WTC11 (cell line): ENCODE results near the gene NR3C1. TPM values are rescaled to one million over a fixed set of nuclear protein-coding genes. Genes with fewer than 3 reads are reported as not detected.

Source experiments
- ATAC-seq: fragments of 200-7000 bp; cut with Tn5 transposase; 2 replicates; pipeline ENCODE4 v1.10.0; 2021; ENCODE audit warnings: mild to moderate bottlenecking, moderate library complexity
- CTCF ChIA-PET: fragments of 300-600 bp; sonication (Branson Sonifier 250); formaldehyde crosslinking; loops from one replicate; lab custom pipeline; 2021; ENCODE audit warnings: antibody characterized with exemption; lab: Charles Lee
- POLR2A ChIA-PET: fragments of 350-600 bp; sonication (Branson Sonifier 250); formaldehyde crosslinking; loops from one replicate; lab custom pipeline; 2021; ENCODE audit warnings: antibody characterized with exemption; lab: Charles Lee
- DNase-seq: peaks from one replicate; pipeline ENCODE4 v3.0.0; 2021; ENCODE audit warnings: low spot score
- H3K27ac Mint-ChIP-seq: 2 replicates; pipeline ENCODE4 v1.8.0; 2021; ENCODE audit warnings: mixed read lengths
- H3K27me3 Mint-ChIP-seq: 2 replicates; pipeline ENCODE4 v1.8.0; 2021; ENCODE audit warnings: low read depth, mild to moderate bottlenecking, moderate library complexity, mixed read lengths
- H3K36me3 Mint-ChIP-seq: 2 replicates; pipeline ENCODE4 v1.8.0; 2021; ENCODE audit warnings: mixed read lengths
- H3K4me1 Mint-ChIP-seq: 2 replicates; pipeline ENCODE4 v1.8.0; 2022; ENCODE audit warnings: mixed read lengths
- H3K4me3 Mint-ChIP-seq: 2 replicates; pipeline ENCODE4 v1.8.0; 2021; ENCODE audit warnings: mild to moderate bottlenecking, moderate library complexity, mixed read lengths
- H3K9me3 Mint-ChIP-seq: 2 replicates; pipeline ENCODE4 v1.8.0; 2021; ENCODE audit warnings: mixed read lengths
- AFF4 ChIP-seq: sonication (generic); formaldehyde crosslinking; IDR thresholded peaks from 2 replicates; pipeline ENCODE4 v1.8.1; 2023; ENCODE audit warnings: mild to moderate bottlenecking, missing genetic modification reagents, borderline replicate concordance
- ELF4 ChIP-seq: sonication (generic); formaldehyde crosslinking; IDR thresholded peaks from 2 replicates; pipeline ENCODE4 v1.8.1; 2022; ENCODE audit warnings: low read depth, mild to moderate bottlenecking, moderate library complexity, missing genetic modification reagents
- ERG ChIP-seq: fragments of 250-450 bp; sonication (Bioruptor Pico); IDR thresholded peaks from 2 replicates; pipeline ENCODE4 v1.8.0; 2021; ENCODE audit warnings: mild to moderate bottlenecking
- GRHL2 ChIP-seq: fragments of 250-450 bp; sonication (Bioruptor Pico); IDR thresholded peaks from 2 replicates; pipeline ENCODE4 v1.8.0; 2022; ENCODE audit warnings: mild to moderate bottlenecking, moderate library complexity; ENCODE audit not compliant: insufficient replicate concordance, severe bottlenecking
- JAZF1 ChIP-seq: fragments of 250-450 bp; sonication (Bioruptor Pico); IDR thresholded peaks from 2 replicates; pipeline ENCODE4 v1.9.0; 2021; ENCODE audit warnings: moderate library complexity, mild to moderate bottlenecking, inconsistent platforms
- MXD4 ChIP-seq: fragments of 250-450 bp; sonication (Bioruptor Pico); IDR thresholded peaks from 2 replicates; pipeline ENCODE4 v1.8.0; 2021; ENCODE audit warnings: mild to moderate bottlenecking, moderate library complexity, borderline replicate concordance
- MYBL2 ChIP-seq: sonication (generic); formaldehyde crosslinking; IDR thresholded peaks from 2 replicates; pipeline ENCODE4 v1.8.1; 2023; ENCODE audit warnings: mild to moderate bottlenecking, moderate library complexity, missing genetic modification reagents
- RELA ChIP-seq: sonication (generic); formaldehyde crosslinking; IDR thresholded peaks from 2 replicates; pipeline ENCODE4 v1.8.1; 2022; ENCODE audit warnings: missing genetic modification reagents, mild to moderate bottlenecking, borderline replicate concordance
- RORB ChIP-seq: fragments of 250-450 bp; sonication (Bioruptor Pico); IDR thresholded peaks from 2 replicates; pipeline ENCODE4 v1.9.0; 2021; ENCODE audit warnings: mild to moderate bottlenecking
- TP53 ChIP-seq: sonication (generic); formaldehyde crosslinking; IDR thresholded peaks from 2 replicates; pipeline ENCODE4 v1.8.1; 2023; ENCODE audit warnings: mild to moderate bottlenecking, missing genetic modification reagents
- ZNF232 ChIP-seq: sonication (generic); formaldehyde crosslinking; IDR thresholded peaks from 2 replicates; pipeline ENCODE4 v1.8.0; 2022; ENCODE audit warnings: mild to moderate bottlenecking, missing genetic modification reagents
- total RNA-seq: library from RNA; stranded (reverse); gene quantifications from 3 replicates; pipeline ENCODE4 v1.2.3, GENCODE V29; 2021
- TF ChIP-seq, protein P1 (sequence below): sonication (generic); formaldehyde crosslinking; IDR thresholded peaks from 2 replicates; pipeline ENCODE4 v1.8.0; 2022; ENCODE audit warnings: mild to moderate bottlenecking, missing genetic modification reagents
- TF ChIP-seq, protein P2 (sequence below): sonication (generic); formaldehyde crosslinking; IDR thresholded peaks from 2 replicates; pipeline ENCODE4 v1.8.0; 2023; ENCODE audit warnings: missing genetic modification reagents
- TF ChIP-seq, protein P3 (sequence below): sonication (generic); formaldehyde crosslinking; IDR thresholded peaks from 2 replicates; pipeline ENCODE4 v1.8.1; 2023; ENCODE audit warnings: mild to moderate bottlenecking, missing genetic modification reagents
- TF ChIP-seq, protein P4 (sequence below): fragments of 200-600 bp; IDR thresholded peaks from 2 replicates; pipeline ENCODE4 v1.8.0; 2022; ENCODE audit warnings: antibody characterized with exemption
- TF ChIP-seq, protein P5 (sequence below): sonication (generic); formaldehyde crosslinking; IDR thresholded peaks from 2 replicates; pipeline ENCODE4 v1.8.1; 2023; ENCODE audit warnings: mild to moderate bottlenecking, missing genetic modification reagents, moderate library complexity
- TF ChIP-seq, protein P6 (sequence below): sonication (generic); formaldehyde crosslinking; IDR thresholded peaks from 2 replicates; pipeline ENCODE4 v1.8.0; 2023; ENCODE audit warnings: mild to moderate bottlenecking, missing genetic modification reagents

NR3C1 gene
- total RNA-seq, 1 experiment from 2014 or later: 15.0 TPM

GRCh38 chr5:143446535-143447226, 43.2 kb upstream of the NR3C1 start (continued):
- TF ChIP-seq ELF4 (CRISPR knock-in tag) (no peak), ERG (CRISPR knock-in tag) (no peak), GRHL2 (CRISPR knock-in tag) (no peak), MXD4 (CRISPR knock-in tag) (no peak), RELA (no peak), RORB (CRISPR knock-in tag) (no peak), AFF4 (CRISPR knock-in tag) (no peak)
- TF ChIP-seq, protein P1, sequence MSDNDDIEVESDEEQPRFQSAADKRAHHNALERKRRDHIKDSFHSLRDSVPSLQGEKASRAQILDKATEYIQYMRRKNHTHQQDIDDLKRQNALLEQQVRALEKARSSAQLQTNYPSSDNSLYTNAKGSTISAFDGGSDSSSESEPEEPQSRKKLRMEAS (CRISPR knock-in tag): no peak
- TF ChIP-seq, protein P2, sequence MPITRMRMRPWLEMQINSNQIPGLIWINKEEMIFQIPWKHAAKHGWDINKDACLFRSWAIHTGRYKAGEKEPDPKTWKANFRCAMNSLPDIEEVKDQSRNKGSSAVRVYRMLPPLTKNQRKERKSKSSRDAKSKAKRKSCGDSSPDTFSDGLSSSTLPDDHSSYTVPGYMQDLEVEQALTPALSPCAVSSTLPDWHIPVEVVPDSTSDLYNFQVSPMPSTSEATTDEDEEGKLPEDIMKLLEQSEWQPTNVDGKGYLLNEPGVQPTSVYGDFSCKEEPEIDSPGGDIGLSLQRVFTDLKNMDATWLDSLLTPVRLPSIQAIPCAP (CRISPR knock-in tag): no peak

GRCh38 chr5:143445776-143446175, 42.3 kb upstream of the NR3C1 start:
- POLR2A ChIA-PET: no interaction called here

More at GRCh38 chr5:143445776-143446175, 42.3 kb upstream of the NR3C1 start:
- Mint-ChIP-seq H3K4me3 (no peak overlapping the region), H3K4me1 (peaks cover 18% of the 10 kb centered on the region), H3K27ac (no peak overlapping the region), H3K36me3 (no peaks in the 10 kb centered on the region), H3K9me3 (no peaks in the 10 kb centered on the region), H3K27me3 (no peaks in the 10 kb centered on the region)
- CTCF ChIA-PET: interaction anchor here (1.0 kb wide), 1 partner anchor 42 kb away, joined by 3 read pairs; no protein-coding TSS in a partner anchor
- DNase-seq (no peak), ATAC-seq (no peak)
- TF ChIP-seq, protein P3, sequence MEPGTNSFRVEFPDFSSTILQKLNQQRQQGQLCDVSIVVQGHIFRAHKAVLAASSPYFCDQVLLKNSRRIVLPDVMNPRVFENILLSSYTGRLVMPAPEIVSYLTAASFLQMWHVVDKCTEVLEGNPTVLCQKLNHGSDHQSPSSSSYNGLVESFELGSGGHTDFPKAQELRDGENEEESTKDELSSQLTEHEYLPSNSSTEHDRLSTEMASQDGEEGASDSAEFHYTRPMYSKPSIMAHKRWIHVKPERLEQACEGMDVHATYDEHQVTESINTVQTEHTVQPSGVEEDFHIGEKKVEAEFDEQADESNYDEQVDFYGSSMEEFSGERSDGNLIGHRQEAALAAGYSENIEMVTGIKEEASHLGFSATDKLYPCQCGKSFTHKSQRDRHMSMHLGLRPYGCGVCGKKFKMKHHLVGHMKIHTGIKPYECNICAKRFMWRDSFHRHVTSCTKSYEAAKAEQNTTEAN: no peak
- TF ChIP-seq, protein P4, sequence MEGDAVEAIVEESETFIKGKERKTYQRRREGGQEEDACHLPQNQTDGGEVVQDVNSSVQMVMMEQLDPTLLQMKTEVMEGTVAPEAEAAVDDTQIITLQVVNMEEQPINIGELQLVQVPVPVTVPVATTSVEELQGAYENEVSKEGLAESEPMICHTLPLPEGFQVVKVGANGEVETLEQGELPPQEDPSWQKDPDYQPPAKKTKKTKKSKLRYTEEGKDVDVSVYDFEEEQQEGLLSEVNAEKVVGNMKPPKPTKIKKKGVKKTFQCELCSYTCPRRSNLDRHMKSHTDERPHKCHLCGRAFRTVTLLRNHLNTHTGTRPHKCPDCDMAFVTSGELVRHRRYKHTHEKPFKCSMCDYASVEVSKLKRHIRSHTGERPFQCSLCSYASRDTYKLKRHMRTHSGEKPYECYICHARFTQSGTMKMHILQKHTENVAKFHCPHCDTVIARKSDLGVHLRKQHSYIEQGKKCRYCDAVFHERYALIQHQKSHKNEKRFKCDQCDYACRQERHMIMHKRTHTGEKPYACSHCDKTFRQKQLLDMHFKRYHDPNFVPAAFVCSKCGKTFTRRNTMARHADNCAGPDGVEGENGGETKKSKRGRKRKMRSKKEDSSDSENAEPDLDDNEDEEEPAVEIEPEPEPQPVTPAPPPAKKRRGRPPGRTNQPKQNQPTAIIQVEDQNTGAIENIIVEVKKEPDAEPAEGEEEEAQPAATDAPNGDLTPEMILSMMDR: no peak
- TF ChIP-seq, protein P5, sequence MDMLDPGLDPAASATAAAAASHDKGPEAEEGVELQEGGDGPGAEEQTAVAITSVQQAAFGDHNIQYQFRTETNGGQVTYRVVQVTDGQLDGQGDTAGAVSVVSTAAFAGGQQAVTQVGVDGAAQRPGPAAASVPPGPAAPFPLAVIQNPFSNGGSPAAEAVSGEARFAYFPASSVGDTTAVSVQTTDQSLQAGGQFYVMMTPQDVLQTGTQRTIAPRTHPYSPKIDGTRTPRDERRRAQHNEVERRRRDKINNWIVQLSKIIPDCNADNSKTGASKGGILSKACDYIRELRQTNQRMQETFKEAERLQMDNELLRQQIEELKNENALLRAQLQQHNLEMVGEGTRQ (CRISPR knock-in tag): no peak
- TF ChIP-seq, protein P6, sequence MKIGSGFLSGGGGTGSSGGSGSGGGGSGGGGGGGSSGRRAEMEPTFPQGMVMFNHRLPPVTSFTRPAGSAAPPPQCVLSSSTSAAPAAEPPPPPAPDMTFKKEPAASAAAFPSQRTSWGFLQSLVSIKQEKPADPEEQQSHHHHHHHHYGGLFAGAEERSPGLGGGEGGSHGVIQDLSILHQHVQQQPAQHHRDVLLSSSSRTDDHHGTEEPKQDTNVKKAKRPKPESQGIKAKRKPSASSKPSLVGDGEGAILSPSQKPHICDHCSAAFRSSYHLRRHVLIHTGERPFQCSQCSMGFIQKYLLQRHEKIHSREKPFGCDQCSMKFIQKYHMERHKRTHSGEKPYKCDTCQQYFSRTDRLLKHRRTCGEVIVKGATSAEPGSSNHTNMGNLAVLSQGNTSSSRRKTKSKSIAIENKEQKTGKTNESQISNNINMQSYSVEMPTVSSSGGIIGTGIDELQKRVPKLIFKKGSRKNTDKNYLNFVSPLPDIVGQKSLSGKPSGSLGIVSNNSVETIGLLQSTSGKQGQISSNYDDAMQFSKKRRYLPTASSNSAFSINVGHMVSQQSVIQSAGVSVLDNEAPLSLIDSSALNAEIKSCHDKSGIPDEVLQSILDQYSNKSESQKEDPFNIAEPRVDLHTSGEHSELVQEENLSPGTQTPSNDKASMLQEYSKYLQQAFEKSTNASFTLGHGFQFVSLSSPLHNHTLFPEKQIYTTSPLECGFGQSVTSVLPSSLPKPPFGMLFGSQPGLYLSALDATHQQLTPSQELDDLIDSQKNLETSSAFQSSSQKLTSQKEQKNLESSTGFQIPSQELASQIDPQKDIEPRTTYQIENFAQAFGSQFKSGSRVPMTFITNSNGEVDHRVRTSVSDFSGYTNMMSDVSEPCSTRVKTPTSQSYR: no peak
- TF ChIP-seq ZNF232 (no peak), TP53 (CRISPR knock-in tag) (no peak), JAZF1 (no peak), MYBL2 (CRISPR knock-in tag) (no peak)
